ELR (cell line): Measurements from ENCODE around the gene SCN8A.
A peak's percentile ranks its signal among the peaks of the same experiment; 100 is the strongest.
"Not testable (repeated sequence)": the region's sequence is repeated elsewhere in the genome, so short reads cannot be mapped to it uniquely, and the experiment has no call there.

ENCODE experiments used
- DNase-seq: peaks from one replicate; pipeline ENCODE4 v3.0.0-alpha.2; 2015; ENCODE audit warnings: low read depth

SCN8A gene

DNA sequence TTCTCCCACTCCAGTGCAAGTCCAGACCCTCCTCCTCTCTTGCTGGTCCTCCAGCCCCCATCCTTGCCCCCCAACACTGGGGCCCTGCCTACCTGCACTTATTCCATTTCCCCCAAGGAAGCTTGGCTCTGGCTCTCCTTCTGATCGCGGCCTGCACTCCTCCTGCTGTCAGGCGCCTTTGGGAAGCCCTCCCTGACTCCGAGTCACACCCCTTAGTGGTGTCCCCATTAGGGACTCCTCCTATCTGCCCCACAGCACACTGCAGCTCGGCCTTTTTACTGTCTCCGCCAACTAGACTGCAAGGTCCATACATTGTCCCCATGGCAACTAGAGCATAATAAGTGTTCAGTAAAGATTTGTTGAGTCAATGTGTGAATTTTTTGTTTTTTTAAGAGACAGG is 224.5 kb downstream of the SCN8A start:
- no peak for DNase-seq

DNA sequence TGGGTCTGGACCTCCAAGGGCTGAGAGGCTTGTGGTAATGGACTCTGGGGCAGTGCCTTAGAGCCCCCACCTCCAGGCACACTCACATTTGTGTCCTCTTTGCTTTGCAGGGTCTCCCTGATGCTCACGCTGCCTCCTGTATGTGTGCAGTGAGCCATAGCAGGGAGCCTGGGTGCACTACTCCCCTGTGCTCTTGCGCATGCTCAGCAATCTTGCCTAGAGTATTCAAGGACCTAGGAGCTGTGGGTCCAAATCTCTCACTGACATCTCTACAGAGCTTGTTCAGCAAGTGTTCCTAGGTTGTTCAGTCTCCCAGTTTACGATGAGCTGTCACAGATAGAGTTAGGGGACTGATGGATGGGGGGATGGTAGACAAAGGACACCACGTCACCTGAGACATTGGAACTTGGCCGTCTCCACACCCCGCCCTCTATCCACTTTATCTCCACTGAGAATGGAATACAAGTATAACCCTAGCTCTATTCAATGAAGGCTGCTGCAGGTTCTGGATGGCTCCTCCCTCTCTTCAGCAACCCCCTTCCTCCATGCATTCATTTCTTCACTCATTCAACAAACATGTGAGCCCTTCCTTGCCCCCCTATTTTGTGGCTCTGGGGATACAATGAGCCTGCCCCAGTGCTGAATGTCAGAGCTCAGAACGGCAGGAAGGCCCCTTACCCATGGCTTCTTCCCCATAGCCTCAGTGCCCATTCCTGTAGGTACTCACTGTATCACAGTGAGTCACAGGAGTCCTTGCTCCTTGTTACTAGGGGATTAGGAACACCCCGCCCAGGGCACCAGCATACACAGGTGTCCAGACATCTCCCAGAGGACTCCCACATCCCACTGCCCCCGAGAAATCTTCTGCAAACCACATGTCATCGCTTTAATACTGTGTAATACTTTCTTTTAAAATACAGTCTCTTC is 226.3 kb downstream of the SCN8A start:
- no peak for DNase-seq

DNA sequence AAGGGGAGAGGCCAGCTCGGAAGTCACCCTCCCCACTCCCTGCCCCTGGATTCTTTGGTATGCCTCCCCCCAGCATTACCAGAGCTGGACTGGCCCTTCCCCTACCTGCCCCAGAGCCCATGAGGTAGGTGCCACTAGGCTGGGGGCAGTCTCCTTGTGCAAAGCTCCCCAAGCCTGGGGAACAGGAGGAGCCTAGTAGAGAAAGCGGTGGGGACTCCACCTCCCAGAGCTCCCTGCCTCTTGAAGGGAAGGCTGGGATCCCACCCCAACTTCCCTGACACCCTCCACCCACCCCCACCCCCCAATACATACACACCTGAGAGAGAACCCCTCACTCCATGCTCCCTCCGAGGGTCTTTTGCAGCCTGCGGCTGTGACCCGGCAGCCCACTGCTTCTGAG is 227.1 kb downstream of the SCN8A start:
- DNase-seq: no peak

DNA sequence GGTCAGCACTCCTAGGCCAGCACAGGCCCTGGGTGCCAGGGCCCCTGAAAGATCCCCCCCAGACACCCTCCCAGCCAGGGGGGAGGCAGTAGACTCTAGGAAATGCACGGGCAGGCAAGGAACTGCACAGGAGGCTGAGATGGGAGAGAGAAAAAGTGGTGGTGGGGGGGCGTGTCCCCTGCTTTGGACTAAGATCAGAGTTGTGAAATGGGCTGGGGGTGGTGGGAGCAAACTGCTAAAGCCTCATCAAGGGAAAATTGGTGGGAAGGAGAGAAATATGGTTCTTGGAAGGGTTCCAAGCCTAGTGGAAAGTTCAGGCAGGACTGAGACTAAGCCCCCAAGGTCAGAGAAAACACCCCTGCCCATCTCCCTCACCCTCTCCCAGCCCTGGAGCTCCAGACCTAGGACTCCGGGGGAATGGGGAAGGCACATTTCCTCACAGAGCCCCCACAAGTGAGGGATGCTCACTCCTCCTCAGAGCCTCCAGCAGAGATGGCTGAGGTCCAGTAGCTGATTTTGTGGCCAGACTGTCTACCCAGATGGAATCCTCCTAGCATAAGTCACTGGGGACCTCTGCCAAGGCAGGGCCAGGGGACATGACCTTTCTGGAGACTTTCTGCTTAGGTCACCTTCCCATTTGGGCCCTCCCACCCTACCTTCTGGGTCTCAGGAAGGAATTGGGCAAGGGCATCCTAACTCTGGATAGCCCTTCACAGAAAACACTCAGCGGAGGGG is 227.7 kb downstream of the SCN8A start:
- DNase-seq: peak; percentile 65

DNA sequence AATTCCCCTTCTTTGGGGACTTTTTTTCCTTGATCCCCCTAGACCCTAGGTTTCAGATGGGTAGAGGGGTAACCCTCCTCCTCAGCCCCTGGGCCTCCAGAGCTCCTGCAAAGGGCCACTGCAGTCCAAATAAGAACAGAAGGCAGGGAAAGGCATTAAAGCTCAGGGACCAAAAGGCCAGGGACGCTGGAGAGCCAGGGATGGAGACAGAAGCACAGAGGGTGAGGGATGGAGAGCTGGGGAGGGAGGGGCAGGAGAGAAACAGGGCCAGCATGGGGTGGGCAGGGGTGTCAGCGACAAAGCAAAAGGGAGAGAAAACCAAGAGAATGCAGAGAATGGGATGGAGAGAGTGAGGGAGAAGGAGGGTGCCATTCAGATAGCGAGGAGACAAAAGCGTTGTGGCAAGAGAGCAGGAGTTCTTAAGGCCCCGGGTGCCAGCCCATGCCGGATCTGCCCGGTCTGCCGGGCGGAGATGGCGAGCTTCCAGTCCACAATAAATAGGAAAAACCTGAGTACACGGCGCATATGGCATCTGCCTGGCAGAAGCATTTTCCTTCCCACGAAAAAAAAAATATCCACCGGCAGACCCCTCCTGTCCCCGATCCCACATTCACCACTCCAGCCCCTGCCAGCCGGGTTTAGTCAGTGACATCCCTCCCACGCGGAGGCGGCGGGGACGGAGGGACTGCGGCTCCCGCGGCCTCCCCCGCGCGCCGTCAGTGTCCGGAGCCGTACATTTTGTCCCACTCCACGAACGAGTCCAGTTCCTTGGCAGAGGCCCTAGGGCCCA is 228.9 kb downstream of the SCN8A start:
- no peak for DNase-seq

DNA sequence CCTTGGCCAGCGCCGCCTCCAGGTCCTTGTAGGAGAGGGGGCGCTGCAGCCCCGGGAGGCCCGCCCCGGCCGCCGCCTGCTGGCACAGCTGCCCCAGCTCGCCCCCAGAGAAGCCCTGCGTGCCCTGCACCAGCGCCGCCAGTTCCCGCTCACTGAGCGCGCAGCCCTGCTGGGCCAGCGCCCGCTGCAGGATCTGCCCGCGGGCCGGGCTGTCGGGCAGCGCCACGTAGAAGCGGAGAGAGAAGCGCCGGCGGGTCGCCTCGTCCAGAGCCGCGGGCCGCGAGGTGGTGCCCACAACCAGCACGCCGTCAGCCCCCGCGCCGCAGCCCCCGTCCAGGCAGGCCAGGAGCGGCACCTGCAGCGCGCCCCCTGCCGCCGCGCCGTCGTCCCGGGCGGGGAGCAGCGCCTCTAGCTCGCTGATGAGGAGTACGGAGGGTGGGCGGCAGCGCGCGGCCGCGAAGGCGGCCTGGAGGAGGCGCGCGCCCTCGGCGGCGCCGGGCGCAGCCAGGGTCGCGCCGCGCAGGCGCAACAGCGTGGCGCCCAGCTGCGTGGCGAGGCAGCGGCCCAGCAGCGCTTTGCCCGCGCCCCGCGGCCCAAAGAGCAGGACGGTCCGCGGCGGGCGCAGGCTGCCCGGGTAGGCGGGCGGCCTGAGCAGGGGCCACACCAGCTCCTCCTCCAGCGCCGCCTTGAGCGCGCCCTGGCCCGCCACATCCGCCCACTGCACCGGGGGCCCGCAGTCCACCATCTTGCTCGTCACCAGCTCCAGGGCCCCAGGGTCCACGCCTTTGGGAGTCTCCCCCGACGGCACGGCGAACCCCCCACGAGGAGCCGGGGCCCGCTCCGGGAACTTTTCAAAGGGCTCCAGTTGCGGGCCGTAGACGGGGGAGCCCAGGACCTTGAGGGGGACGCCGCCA is 229.8 kb downstream of the SCN8A start:
- DNase-seq: no peak

DNA sequence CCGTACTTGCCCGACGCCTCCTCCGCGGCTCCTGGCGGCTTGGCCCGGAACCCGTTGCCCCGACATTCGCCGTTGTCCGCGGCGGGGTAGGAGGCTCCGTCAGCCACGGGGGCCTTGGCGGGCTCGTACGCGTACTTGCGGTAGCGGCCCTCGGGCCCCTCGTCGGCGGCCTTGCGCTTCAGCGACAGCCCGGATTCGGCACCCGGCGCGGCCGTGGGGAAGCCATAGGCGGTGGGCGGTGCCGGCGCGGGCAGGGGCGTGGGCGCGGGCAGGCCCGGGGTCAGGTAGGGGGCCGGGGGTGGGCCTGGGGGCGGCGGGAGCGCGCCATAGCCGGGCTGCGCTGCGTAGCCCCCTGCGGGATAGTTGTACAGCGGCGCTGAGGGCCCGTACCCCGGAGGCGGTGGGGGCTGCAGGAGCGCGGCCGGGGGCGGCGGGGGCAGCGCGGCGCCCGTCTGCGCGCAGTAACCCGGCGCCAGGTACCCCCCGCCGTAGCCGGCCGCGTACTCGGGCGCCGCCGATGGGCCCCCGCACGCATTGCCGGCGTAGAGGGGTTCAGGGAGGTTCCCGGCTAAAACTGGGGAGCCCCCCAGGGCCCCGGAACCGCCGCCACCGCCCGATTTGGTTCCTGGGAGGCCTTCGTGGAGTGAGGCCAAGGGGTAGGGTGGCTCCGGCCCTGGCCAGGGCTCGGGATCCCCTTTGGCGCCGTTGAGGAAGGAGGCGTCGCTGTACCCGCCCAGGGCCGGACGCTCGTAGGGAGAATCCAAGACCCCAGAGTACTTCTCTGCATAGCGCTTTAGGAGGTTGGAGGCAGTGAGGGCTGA is 230.6 kb downstream of the SCN8A start:
- DNase-seq: no peak

DNA sequence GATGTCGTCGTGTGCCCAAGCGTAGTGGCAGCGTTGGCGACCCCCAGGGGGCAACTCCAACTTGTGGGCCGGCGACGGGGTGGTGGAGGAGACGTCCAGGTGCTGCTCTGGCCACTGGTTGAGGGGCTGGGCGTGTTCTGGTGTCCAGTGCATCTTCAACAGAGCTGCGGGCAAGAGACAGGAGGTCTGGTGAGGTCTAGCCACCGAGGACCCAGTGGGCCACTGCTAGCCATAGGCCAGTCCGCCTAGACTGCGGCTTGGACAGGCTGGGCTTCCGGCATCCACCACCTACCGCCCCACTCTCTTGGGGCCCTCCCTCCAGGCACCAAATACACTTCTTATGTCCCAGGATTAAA is 231.2 kb downstream of the SCN8A start:
- no peak for DNase-seq

DNA sequence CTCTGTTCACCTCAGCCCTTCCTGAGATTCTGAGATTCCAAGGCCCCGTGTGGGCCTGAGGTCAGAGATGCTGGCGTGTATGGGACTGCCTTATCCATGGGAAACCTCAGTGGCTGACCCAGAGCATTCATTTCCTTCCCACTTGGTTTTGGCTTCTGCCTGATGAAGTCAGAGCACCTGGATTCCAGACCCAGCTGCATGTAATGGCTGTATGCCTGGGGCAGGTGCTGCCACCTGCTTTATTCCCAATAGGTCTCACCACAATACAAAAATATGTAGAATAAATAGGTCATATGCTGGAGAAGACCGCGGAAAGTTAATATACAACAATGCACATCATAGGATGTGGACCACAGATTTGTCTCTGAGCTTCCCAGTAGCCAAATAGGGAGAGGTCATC is 231.9 kb downstream of the SCN8A start:
- no peak for DNase-seq

DNA sequence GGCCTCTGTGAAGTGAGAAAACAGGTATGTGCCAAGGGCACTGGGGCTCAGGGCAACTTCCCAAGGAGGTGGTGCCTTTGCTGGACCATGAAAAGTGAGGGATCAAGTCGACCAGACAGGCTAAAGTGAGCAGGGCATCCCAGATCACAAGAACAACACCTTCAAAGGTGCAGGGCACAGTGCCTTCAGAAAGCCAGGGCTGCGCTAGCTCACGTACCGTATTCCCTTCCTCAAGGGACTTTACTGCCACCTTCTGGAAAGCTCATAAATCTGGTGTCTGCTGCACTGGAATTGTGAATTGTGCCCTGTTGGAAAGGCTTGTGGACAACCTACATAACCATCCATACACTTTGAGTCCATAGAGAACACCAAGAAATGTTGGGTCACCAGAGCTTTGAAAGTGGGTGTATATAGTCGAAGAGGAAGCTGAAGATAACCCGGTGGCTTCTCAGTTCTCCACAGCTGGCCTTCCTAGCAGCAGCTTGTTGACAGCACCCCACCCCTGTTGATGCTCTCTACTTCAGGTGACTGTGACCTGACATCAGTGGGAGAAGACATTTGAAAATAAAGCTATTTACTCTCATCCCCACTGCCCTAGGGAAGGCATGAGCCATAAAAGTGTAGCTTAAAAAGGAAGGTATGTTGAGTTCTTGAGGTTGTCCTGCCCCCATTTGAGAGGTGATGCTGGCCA is 233.0 kb downstream of the SCN8A start:
- peak; percentile 83 for DNase-seq

DNA sequence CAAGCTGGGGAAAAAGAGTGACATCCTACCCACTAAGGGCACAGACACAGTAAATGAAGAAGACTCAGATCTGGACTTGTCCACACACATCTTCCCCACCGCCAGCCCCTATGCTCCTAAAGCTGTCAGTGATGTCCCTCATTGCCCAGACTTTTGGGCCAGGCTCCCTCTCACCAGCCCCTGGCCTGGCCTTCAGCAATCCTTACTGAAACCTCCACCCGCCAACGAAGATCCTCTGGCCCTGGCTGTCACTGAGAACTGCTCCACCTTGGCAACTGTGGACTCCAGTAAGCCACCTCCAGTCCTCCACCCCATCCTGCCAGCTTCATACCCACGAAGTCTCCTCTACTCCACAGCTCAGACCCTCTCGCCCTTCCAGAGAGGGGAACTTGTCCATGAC is 234.2 kb downstream of the SCN8A start:
- no peak for DNase-seq

DNA sequence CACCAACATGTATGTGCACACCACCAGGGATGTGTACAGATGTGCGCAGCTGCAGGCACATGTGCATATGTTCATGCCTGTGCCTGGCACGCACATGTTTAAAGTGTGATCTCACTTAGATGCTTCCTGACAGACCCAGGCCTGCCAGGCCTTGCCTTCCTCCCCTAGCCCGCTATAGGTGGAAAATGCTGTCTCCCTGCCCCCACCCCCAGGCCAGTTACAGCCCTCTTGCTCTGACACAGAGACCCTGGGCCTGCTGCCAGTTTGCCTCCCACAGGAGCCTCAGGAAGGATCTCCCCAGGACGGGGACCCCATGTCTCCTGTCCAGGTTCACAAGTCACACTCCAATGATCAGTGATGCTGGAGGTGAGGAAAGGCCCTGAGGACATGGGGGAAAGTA is 235.8 kb downstream of the SCN8A start:
- no peak for DNase-seq

DNA sequence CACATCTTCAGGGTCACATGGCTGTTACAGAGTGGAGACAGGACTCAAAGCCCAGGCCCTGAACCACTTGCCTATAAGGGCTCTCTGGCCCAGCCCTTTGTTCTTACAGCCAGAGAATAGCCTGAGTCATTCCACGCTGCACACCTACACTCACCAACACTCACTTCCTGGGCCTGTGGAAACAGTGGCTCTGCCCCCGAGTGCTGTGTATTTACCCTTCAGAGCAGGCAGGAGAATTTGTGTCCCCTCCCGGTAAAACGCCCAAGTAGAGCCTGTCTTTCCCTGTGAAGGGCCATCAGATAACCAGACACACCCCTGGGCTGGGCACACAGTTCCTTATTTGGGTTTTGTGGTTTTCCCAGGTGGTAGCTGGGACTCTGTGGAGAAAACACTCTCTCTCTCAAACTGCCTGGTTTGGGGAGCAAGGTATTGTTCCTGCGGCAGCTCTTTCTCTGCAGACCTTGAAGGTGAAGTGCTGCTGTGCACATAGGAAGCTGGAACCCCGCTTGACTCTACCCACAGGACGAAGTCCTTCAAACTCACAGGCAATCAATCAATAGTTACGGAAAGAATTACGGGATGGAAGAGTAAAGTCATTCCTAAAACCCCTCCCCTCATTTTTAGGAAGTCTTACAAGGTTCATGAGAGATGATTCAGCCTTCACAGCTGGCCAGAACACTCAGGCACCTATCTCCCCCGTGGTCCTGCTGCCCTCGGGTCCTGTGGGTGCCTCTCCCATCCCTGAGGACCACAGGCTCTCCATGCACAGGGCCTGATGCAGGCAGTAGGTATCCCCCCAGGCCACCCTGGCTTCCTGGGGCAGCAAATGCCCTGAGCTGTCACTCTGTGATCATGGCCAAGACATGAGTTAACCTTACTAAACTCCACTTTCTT is 237.1 kb downstream of the SCN8A start:
- DNase-seq: peak; percentile 71

DNA sequence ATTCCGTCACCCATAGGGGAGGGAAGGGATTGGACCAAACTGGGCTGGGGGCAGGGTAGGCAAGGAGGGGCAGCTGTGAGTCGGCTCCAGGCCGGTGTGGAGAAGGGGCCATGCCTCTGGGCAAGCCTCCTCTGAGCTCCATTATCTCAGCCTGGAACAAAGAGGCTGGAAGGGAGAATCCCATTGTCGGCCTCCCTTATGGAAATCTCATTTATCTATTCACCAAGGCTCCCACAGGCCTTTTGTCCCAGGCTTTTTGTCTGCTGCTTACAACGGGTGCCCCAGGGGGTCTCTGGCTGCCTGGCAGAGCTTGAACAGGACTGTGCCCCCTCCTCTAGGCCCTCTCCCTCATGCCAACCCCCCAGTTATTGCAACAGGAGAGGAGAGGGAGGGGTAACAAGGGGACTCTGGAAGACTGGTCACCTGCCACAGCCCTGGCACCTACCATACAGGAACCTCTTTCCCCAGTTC is 238.0 kb downstream of the SCN8A start:
- DNase-seq: no peak

DNA sequence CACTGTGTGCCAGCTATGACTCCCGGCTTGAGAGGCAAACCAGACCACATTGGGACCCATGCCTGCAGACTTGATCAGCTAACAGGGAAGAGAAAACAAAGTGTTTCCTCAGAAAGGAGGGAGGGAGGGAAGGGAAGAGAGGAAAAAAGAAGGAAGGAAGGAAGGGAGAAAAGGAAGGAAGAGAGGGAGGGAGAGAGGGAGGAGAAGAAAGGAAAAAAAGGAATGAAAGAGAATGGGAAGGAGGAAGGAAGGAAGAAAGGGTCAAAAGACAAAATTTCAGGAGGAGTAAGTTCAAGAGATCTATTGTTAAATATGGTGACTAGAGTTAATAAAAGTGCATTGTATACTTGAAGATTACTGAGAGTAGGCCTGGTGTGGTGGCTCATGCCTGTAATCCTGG is 238.6 kb downstream of the SCN8A start:
- DNase-seq: no peak

DNA sequence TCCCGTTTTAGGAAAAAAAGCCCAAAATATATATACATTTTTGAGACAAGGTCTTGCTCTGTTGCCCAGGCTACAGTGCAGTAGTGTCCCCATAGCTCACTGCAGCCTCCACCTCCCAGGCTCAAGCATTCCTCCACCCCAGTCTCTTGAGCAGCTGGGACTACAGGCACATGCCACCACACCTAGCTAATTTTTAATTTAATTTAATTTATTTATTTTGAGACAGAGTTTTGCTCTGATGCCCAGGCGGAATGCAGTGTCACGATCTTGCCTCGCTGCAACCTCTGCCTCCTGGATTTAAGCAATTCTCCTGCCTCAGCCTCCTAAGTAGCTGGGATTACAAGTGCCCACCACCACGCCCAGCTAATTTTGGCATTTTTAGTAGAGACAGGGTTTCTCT is 240.8 kb downstream of the SCN8A start:
- not testable (repeated sequence) for DNase-seq

DNA sequence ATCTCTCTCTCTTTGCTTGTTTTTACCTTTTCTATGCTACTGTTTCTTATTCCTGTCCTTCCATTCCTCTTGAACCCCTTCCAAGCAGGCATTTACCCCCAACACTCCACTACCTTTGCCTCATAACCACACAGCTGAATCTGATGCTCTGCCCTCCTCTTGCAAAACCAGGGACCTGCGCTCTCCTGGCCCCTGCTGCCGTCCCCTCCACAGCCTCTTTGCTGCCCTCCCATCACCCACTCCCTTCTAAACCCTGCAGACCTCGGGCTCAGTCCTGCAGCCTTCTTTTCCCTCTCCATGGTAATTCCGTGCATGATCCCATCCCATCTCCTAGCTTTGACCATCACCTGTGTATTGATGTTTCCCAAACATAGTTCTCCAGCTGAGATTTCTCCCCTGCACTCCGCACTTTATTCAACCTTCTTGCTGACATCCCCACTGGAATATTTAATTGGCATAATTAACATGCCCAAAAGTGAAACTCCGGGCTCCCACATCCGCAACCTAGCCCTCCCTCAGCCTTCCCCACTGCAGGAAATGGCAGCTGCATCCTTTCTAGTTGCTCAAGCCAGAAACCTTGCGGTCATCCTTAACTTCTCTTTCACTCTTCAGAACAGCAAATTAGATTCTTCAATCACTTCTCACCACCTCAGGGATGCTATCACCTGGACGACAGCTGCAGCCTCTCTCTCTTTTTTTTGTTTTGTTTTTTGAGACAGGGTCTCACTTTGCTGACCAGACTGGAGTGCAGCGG is 241.5 kb downstream of the SCN8A start:
- no peak for DNase-seq
